Type B pancreatic cell (in vitro differentiated cells): ENCODE results near the gene OSTN. TPM values are rescaled to one million over a fixed set of nuclear protein-coding genes. Genes with fewer than 3 reads are reported as not detected.

ENCODE experiments used
- DNase-seq: peaks from one replicate; pipeline ENCODE4 v3.0.0; 2021; ENCODE audit warnings: mixed read lengths; ENCODE audit not compliant: unreplicated experiment; ENCODE audit errors: extremely low spot score
- H3K27ac Mint-ChIP-seq: 2 replicates; pipeline ENCODE4 v1.8.0; 2021; ENCODE audit warnings: mild to moderate bottlenecking, mixed read lengths
- H3K27me3 Mint-ChIP-seq: 2 replicates; pipeline ENCODE4 v1.8.0; 2021; ENCODE audit warnings: mixed read lengths
- H3K36me3 Mint-ChIP-seq: 2 replicates; pipeline ENCODE4 v1.8.0; 2021; ENCODE audit warnings: mixed read lengths
- H3K4me1 Mint-ChIP-seq: one replicate; pipeline ENCODE4 v1.8.0; 2021; ENCODE audit warnings: mixed read lengths; ENCODE audit not compliant: unreplicated experiment
- H3K4me3 Mint-ChIP-seq: 2 replicates; pipeline ENCODE4 v1.8.0; 2021; ENCODE audit warnings: mild to moderate bottlenecking, mixed read lengths
- H3K9me3 Mint-ChIP-seq: 2 replicates; pipeline ENCODE4 v1.8.0; 2021; ENCODE audit warnings: mixed read lengths
- CTCF ChIP-seq: fragments of 200-600 bp; sonication (generic); conservative IDR thresholded peaks from 2 replicates; pipeline ENCODE4 v1.5.0; 2021; ENCODE audit warnings: antibody characterized with exemption, mild to moderate bottlenecking
- total RNA-seq: library from RNA; stranded (reverse); gene quantifications from 2 replicates; pipeline ENCODE4 v1.2.1, GENCODE V29; 2021; ENCODE audit warnings: low replicate concordance

OSTN gene
- total RNA-seq, 1 donor from 2014 or later: 1.3 TPM

GRCh38 chr3:191236646-191237045 lies 37.6 kb downstream of the OSTN start:
- H3K4me1 Mint-ChIP-seq: no peaks in the 10 kb centered on the region
- DNase-seq: no peak
- H3K4me3 Mint-ChIP-seq: no peak overlapping the region
- no peaks in the 10 kb centered on the region for H3K36me3 Mint-ChIP-seq
- no peaks in the 10 kb centered on the region for H3K27me3 Mint-ChIP-seq
- TF ChIP-seq CTCF: no peak
- no peaks in the 10 kb centered on the region for H3K9me3 Mint-ChIP-seq
- no peak overlapping the region for H3K27ac Mint-ChIP-seq

GRCh38 chr3:191237047-191237882 lies 38.2 kb downstream of the OSTN start:
- Mint-ChIP-seq H3K9me3 (no peaks in the 10 kb centered on the region), H3K4me1 (no peaks in the 10 kb centered on the region), H3K36me3 (no peaks in the 10 kb centered on the region), H3K27me3 (no peaks in the 10 kb centered on the region), H3K4me3 (no peak overlapping the region), H3K27ac (no peak overlapping the region)
- no peak for TF ChIP-seq CTCF
- DNase-seq: no peak

- H3K4me1 Mint-ChIP-seq: no peaks in the 10 kb centered on the region
- no peak for DNase-seq
- H3K27me3 Mint-ChIP-seq: no peaks in the 10 kb centered on the region
- no peaks in the 10 kb centered on the region for H3K36me3 Mint-ChIP-seq
- H3K27ac Mint-ChIP-seq: no peak overlapping the region
- TF ChIP-seq CTCF: no peak
- H3K9me3 Mint-ChIP-seq: no peaks in the 10 kb centered on the region
- no peak overlapping the region for H3K4me3 Mint-ChIP-seq
Measured at GRCh38 chr3:191238321-191238817, 39.3 kb downstream of the OSTN start.

GRCh38 chr3:191239407-191240031 lies 40.5 kb downstream of the OSTN start:
- Mint-ChIP-seq H3K36me3 (no peaks in the 10 kb centered on the region), H3K27ac (no peak overlapping the region), H3K4me3 (no peak overlapping the region), H3K4me1 (no peaks in the 10 kb centered on the region), H3K27me3 (no peaks in the 10 kb centered on the region), H3K9me3 (no peaks in the 10 kb centered on the region)
- DNase-seq: no peak
- TF ChIP-seq CTCF: no peak

- Mint-ChIP-seq H3K36me3 (no peaks in the 10 kb centered on the region), H3K4me3 (no peak overlapping the region), H3K4me1 (no peaks in the 10 kb centered on the region), H3K27ac (no peak overlapping the region), H3K9me3 (no peaks in the 10 kb centered on the region), H3K27me3 (no peaks in the 10 kb centered on the region)
- DNase-seq: no peak
- TF ChIP-seq CTCF: no peak
Measured at GRCh38 chr3:191240486-191240885, 41.4 kb downstream of the OSTN start.
